ENCODE measurements around the gene NAA60. TPM values are rescaled to one million over a fixed set of nuclear protein-coding genes. Genes with fewer than 3 reads are reported as not detected.
A peak's percentile ranks its signal among the peaks of the same experiment; 100 is the strongest.

The NAA60 gene
- total and polyA plus RNA-seq, 4 donors, result 16.6 to 57.7 (median 48.5) TPM

DNA sequence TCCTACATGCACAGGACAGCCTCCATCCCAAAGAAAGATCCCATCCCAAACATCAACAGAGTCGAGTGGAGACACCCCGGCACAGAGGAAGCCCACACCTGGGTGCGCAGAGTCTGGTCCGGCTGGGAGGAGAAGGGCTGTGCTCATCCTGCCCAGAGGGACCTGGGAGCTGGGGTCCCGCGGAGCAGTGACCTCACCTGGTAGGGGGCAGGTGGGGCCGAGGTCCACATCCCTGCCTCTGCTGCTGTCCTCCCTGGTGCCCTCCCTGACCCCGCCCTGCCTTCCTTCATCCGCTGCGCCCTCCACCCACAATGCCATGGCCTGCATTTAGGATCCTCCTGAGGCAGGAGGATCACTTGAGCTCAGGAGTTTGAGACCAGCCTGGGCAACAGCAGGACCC, 48.9 kb downstream of the NAA60 start:
- WGBS, 2 donors, result 85 to 99% methylated on average over 10 of the region's 10 CpGs
- Histone ChIP-seq H3K9me3 (ENCODE audit: control insufficient read depth in 4 of 4, insufficient read depth in 3 of 4, low read length in 3 of 4) (no peaks in the 10 kb centered on the region), H3K27me3 (ENCODE audit: control insufficient read depth in 3 of 3, insufficient read depth in 3 of 3, low read length in 2 of 3) (no peaks in the 10 kb centered on the region), H3K36me3 (ENCODE audit: control insufficient read depth in 4 of 4, insufficient read depth in 4 of 4, low read length in 4 of 4) (peaks cover 0 to 6% (median 0%) of the 10 kb centered on the region in 4 donors), H3K4me1 (ENCODE audit: control insufficient read depth in 5 of 5, insufficient read depth in 5 of 5, low read length in 5 of 5) (peaks cover 0 to 4% (median 0%) of the 10 kb centered on the region in 5 donors), H3K27ac (ENCODE audit: low read depth in 1 of 2, low read length in 1 of 2) (no peak overlapping the region), H3K4me3 (no peak overlapping the region), H3K9ac (ENCODE audit: insufficient read depth in 1 of 2, low read length in 2 of 2) (no peak overlapping the region)
- DNase-seq (no peak), ATAC-seq (ENCODE audit: insufficient read depth, low FRiP score) (no peak)
- TF ChIP-seq, protein P1, sequence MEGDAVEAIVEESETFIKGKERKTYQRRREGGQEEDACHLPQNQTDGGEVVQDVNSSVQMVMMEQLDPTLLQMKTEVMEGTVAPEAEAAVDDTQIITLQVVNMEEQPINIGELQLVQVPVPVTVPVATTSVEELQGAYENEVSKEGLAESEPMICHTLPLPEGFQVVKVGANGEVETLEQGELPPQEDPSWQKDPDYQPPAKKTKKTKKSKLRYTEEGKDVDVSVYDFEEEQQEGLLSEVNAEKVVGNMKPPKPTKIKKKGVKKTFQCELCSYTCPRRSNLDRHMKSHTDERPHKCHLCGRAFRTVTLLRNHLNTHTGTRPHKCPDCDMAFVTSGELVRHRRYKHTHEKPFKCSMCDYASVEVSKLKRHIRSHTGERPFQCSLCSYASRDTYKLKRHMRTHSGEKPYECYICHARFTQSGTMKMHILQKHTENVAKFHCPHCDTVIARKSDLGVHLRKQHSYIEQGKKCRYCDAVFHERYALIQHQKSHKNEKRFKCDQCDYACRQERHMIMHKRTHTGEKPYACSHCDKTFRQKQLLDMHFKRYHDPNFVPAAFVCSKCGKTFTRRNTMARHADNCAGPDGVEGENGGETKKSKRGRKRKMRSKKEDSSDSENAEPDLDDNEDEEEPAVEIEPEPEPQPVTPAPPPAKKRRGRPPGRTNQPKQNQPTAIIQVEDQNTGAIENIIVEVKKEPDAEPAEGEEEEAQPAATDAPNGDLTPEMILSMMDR (IDR thresholded peaks at IDR 0.05; ENCODE audit: control extremely low read depth, extremely low read depth), result no peak

DNA sequence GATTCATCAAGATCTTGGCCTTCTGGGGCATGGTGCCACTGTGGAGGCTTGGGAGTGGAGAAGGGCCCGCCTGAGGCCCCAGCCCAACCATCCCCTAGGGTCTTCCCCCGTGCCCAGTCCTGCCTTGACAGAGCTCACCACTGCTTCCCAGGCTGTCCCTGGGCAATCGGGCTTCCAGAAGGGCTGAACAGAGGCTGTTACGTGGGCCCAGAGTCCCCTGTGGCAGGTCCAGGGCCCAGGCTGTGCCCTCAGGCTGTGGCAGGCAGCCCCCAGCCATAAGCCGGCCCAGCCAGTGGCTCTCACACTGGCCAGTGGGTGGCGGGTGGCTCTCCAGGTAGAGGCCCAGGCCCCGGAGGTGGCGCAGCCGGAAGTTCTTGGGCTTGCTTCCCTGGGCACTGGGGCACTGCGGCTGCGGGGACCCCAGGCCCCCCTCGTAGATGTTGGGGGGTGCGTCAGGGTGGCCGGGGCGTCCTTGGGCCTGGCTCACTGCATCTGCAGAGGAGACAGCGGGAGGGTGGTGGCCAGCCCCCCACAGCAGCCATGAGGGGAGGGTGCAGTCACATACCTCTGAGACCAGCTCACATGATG, 51.0 kb downstream of the NAA60 start:
- 94 to 96% methylated on average over 16 of the region's 16 CpGs for WGBS, 2 donors
- Histone ChIP-seq H3K9ac (ENCODE audit: insufficient read depth in 1 of 2, low read length in 2 of 2) (no peak overlapping the region), H3K36me3 (ENCODE audit: control insufficient read depth in 4 of 4, insufficient read depth in 4 of 4, low read length in 4 of 4) (no peaks in the 10 kb centered on the region), H3K9me3 (ENCODE audit: control insufficient read depth in 4 of 4, insufficient read depth in 3 of 4, low read length in 3 of 4) (no peaks in the 10 kb centered on the region), H3K27ac (ENCODE audit: low read depth in 1 of 2, low read length in 1 of 2) (no peak overlapping the region), H3K4me3 (no peak overlapping the region), H3K27me3 (ENCODE audit: control insufficient read depth in 3 of 3, insufficient read depth in 3 of 3, low read length in 2 of 3) (no peaks in the 10 kb centered on the region), H3K4me1 (ENCODE audit: control insufficient read depth in 5 of 5, insufficient read depth in 5 of 5, low read length in 5 of 5) (peaks cover 0 to 4% (median 0%) of the 10 kb centered on the region in 5 donors)
- TF ChIP-seq, protein P1 (IDR thresholded peaks at IDR 0.05; ENCODE audit: control extremely low read depth, extremely low read depth), result no peak
- ATAC-seq (ENCODE audit: insufficient read depth, low FRiP score) (no peak), DNase-seq (peak in 1 of 3 donors; percentile 7)

DNA sequence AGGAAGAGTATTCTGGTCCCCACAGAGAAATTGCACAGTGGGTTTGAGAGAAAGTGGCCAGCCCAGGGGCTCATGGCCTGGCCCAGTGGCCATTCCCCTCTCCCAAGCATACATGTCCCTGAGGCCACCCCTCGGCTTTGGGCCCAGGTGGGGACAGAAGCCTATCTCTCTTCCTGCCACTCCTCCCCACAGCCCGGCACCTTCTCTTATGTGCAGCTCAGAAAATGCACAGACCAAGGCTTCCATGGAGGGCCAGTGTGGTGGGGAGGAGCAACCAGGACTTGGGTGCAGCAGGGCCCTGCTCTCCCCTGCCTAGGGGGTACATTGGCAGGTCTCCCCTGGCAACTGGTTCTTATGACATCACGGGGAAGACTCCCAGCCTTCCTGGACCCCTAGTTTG, 51.7 kb downstream of the NAA60 start, which contains the start of gene C16orf90:
Gene C16orf90 (minus strand): TSS at position 314 of the 400 bp plus-strand sequence. CDS start 68 bp downstream, at position 246.
- WGBS, 2 donors, result 89 to 95% methylated on average over 3 of the region's 3 CpGs
- no peaks in the 10 kb centered on the region for H3K36me3 ChIP-seq (ENCODE audit: control insufficient read depth in 4 of 4, insufficient read depth in 4 of 4, low read length in 4 of 4)
- no peak for ATAC-seq (ENCODE audit: insufficient read depth, low FRiP score)
- peak in 1 of 3 donors; percentile 12 for DNase-seq
- H3K27me3 ChIP-seq (ENCODE audit: control insufficient read depth in 3 of 3, insufficient read depth in 3 of 3, low read length in 2 of 3), result no peaks in the 10 kb centered on the region
- no peak within 1 kb of the TSS for H3K9ac ChIP-seq (ENCODE audit: insufficient read depth in 1 of 2, low read length in 2 of 2)
- H3K9me3 ChIP-seq (ENCODE audit: control insufficient read depth in 4 of 4, insufficient read depth in 3 of 4, low read length in 3 of 4), result no peaks in the 10 kb centered on the region
- H3K27ac ChIP-seq (ENCODE audit: low read depth in 1 of 2, low read length in 1 of 2), result no peak within 1 kb of the TSS
- peaks cover 0 to 8% (median 0%) of the 10 kb centered on the region in 5 donors for H3K4me1 ChIP-seq (ENCODE audit: control insufficient read depth in 5 of 5, insufficient read depth in 5 of 5, low read length in 5 of 5)
- no peak within 1 kb of the TSS for H3K4me3 ChIP-seq
- TF ChIP-seq, protein P1 (IDR thresholded peaks at IDR 0.05; ENCODE audit: control extremely low read depth, extremely low read depth), result no peak

Data from lung (tissue), 12 donors.